Kidney epithelial cell (primary cell): Measurements from ENCODE around the gene CDK14. TPM values are rescaled to one million over a fixed set of nuclear protein-coding genes. Genes with fewer than 3 reads are reported as not detected.
"Not testable (repeated sequence)": the region's sequence is repeated elsewhere in the genome, so short reads cannot be mapped to it uniquely, and the experiment has no call there.

Source experiments
- DNase-seq: peaks from one replicate; pipeline ENCODE4 v3.0.0-alpha.2; 2010; ENCODE audit warnings: low read depth
- H3K27me3 ChIP-seq: 2 replicates; pipeline ENCODE4 v1.6.0; 2011; ENCODE audit warnings: low read length; ENCODE audit not compliant: control insufficient read depth, insufficient read depth
- H3K36me3 ChIP-seq: 2 replicates; pipeline ENCODE4 v1.5.1; 2011; ENCODE audit warnings: low read length; ENCODE audit not compliant: control insufficient read depth, insufficient read depth
- H3K4me3 ChIP-seq: 2 replicates; pipeline ENCODE4 v1.5.1; 2011; ENCODE audit warnings: low read depth, mild to moderate bottlenecking, control low read depth, low read length
- total RNA-seq: library from RNA; depleted of rRNA; stranded (reverse); fragments of >200 nt; gene quantifications from 2 replicates; pipeline ENCODE4 v1.2.3, GENCODE V29; 2015
- TF ChIP-seq, protein P1 (sequence below): IDR thresholded peaks from 2 replicates; pipeline ENCODE4 v1.5.1; 2011; ENCODE audit warnings: mild to moderate bottlenecking, moderate library complexity, low read length, control low read depth, inconsistent platforms; ENCODE audit not compliant: insufficient read depth, poor library complexity, severe bottlenecking

Gene CDK14
- total RNA-seq, 1 donor from 2014 or later: 18.2 TPM

DNA sequence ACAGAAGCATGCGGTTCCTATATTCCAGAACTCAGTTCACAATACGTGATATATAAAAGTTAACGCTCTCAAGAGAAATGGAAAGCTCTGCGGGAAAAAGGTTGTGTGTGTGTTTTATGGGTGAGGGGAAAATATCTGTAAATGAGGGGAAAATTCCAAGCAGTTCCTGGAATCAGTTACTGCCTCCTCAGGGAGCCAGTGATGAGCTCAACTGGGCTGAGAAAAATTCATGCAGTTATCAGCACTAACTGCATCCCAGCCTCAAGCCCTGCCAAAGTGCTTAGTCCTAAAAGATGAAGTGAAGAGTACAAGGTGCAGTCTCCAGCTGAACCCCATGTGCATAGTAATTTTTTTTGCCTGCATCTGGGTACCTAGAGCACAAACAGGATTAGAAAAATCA is 191.9 kb downstream of the CDK14 start:
- no peak for DNase-seq
- TF ChIP-seq, protein P1, sequence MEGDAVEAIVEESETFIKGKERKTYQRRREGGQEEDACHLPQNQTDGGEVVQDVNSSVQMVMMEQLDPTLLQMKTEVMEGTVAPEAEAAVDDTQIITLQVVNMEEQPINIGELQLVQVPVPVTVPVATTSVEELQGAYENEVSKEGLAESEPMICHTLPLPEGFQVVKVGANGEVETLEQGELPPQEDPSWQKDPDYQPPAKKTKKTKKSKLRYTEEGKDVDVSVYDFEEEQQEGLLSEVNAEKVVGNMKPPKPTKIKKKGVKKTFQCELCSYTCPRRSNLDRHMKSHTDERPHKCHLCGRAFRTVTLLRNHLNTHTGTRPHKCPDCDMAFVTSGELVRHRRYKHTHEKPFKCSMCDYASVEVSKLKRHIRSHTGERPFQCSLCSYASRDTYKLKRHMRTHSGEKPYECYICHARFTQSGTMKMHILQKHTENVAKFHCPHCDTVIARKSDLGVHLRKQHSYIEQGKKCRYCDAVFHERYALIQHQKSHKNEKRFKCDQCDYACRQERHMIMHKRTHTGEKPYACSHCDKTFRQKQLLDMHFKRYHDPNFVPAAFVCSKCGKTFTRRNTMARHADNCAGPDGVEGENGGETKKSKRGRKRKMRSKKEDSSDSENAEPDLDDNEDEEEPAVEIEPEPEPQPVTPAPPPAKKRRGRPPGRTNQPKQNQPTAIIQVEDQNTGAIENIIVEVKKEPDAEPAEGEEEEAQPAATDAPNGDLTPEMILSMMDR: no peak
- H3K36me3 ChIP-seq: no peaks in the 10 kb centered on the region

DNA sequence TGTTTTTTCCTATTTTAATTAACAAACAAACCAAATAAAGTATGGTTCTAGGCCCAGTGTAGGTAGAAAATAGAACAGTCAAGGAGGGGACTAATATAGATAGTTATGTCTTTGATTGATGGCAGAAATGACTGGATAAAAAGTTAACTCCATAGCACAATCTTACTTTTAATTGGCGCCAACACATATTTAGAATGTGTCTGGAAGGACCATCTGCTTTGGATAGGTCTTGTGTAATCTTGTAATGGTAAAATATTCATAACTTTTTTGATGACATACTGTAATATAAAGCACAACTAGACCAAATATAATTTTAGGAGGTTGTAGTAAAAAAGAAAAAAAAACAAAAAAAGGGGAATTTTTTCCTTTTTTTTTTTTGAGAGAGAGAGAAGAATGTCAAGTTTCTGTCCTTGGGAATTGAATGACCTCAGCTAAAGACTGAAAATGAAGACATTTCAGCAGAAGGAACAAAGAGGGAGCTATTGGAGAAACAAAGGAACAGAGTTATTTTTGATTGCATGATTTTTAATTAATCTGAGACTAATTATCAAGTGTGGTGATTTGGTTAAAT is 193.7 kb downstream of the CDK14 start:
- Histone ChIP-seq H3K4me3 (no peak overlapping the region), H3K36me3 (no peaks in the 10 kb centered on the region), H3K27me3 (no peaks in the 10 kb centered on the region)
- no peak for DNase-seq
- TF ChIP-seq, protein P1: no peak

More for the DNA sequence above, 191.9 kb downstream of the CDK14 start:
- Histone ChIP-seq H3K4me3 (no peak overlapping the region), H3K27me3 (no peaks in the 10 kb centered on the region)

DNA sequence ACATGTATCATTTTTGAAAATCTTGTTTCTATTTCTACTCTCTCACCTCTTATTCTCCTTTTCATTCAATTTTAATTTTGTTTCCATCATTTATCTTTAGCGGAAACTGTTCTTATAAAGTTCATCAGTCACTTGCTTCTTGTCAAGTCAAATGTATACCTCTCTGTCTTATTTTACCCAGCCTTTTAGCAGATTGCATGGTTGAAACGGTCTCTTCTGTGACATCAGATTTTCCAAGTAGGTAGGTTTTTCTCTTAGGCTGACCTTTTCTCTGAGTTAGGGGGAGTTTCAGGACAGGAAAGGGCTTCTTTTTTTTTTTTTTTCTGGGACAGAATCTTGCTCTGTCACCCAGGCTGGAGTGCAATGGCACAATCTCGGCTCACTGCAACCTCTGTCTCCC is 195.5 kb downstream of the CDK14 start:
- Histone ChIP-seq H3K27me3 (no peaks in the 10 kb centered on the region), H3K4me3 (no peak overlapping the region), H3K36me3 (no peaks in the 10 kb centered on the region)
- no peak for DNase-seq
- TF ChIP-seq, protein P1: no peak

DNA sequence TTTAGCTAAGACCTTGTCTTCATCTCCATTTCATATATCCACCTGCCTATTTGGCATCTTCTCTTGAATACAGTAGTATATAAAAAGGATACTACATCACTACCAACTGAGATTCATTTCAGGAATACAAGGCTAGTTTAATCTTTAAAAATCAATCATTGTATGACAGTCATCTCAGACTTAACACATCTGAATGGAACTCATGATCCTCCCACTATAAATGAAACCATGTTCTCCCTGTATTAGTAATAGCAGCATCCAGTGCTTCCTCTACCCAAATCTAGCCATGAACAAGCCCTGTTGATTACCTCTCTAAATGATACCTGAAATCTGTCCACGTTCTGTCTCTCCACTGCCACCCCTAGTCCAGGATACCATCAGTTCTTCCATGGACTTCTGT is 196.2 kb downstream of the CDK14 start:
- Histone ChIP-seq H3K4me3 (no peak overlapping the region), H3K36me3 (no peaks in the 10 kb centered on the region), H3K27me3 (no peaks in the 10 kb centered on the region)
- DNase-seq: no peak
- TF ChIP-seq, protein P1: no peak

DNA sequence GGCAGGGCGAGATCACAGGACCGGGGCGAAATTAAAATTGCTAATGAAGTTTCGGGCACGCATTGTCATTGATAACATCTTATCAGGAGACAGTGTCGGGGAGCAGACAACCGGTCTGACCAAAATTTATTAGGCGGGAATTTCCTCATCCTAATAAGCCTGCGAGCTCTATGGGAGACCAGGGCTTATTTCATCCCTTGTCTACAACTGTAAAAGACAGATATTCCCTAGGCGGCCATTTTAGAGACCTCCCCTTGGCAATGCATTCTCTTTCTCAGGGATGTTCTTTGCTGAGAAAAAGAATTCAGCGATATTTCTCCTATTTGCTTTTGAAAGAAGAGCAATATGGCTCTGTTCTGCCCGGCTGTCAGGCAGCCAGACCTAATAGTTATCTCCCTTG is 198.1 kb downstream of the CDK14 start:
- not testable (repeated sequence) for H3K36me3 ChIP-seq, DNase-seq, H3K27me3 ChIP-seq, H3K4me3 ChIP-seq

DNA sequence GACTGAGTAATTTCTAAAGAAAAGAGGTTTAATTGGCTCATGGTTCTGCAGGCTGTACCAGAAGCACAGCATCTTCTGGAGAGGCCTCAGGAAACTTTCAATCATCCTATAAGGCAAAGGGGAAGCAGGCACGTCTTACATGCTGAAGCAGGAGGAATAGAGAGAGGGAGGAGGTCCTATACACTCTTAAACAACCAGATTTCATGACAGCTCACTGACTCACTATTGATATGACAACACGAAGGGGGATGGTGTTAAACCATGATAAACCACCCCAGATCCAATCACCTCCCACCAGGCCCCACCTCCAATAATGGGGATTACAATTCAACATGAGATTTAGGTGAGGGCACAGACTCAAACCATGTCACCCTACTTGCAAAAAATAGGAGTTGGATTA is 201.5 kb downstream of the CDK14 start:
- DNase-seq: no peak
- Histone ChIP-seq H3K36me3 (no peaks in the 10 kb centered on the region), H3K4me3 (no peak overlapping the region), H3K27me3 (no peaks in the 10 kb centered on the region)
- TF ChIP-seq, protein P1: no peak
